Epithelial cell of esophagus (primary cell): ENCODE data around the gene TPK1.
"Not testable (repeated sequence)": the region's sequence is repeated elsewhere in the genome, so short reads cannot be mapped to it uniquely, and the experiment has no call there.

Source experiments
- DNase-seq: peaks from one replicate; pipeline ENCODE4 v3.0.0; 2010; ENCODE audit warnings: low read depth
- H3K4me3 ChIP-seq: 2 replicates; pipeline ENCODE4 v1.5.1; 2011; ENCODE audit warnings: mild to moderate bottlenecking, low read length, control low read depth
- CTCF ChIP-seq: IDR thresholded peaks from 2 replicates; pipeline ENCODE4 v1.5.1; 2011; ENCODE audit warnings: low read depth, mild to moderate bottlenecking, low read length, control low read depth, inconsistent platforms; ENCODE audit not compliant: insufficient read depth; ENCODE audit errors: missing control alignments

Gene TPK1

GRCh38 chr7:144587701-144588100 is 248.2 kb downstream of the TPK1 start:
- H3K4me3 ChIP-seq, result no peak overlapping the region
- no peak for DNase-seq
- TF ChIP-seq CTCF, result no peak

GRCh38 chr7:144584726-144585125 is 251.1 kb downstream of the TPK1 start:
- no peak for TF ChIP-seq CTCF
- DNase-seq, result no peak
- H3K4me3 ChIP-seq, result no peak overlapping the region

- H3K4me3 ChIP-seq, result no peak overlapping the region
- no peak for DNase-seq
- no peak for TF ChIP-seq CTCF
Observed at GRCh38 chr7:144579687-144580086, 256.2 kb downstream of the TPK1 start.

GRCh38 chr7:144575456-144575855 is 260.4 kb downstream of the TPK1 start:
- no peak overlapping the region for H3K4me3 ChIP-seq
- no peak for TF ChIP-seq CTCF
- no peak for DNase-seq

GRCh38 chr7:144574753-144575152 is 261.1 kb downstream of the TPK1 start:
- DNase-seq, H3K4me3 ChIP-seq: not testable (repeated sequence)

- TF ChIP-seq CTCF, result no peak
- no peak for DNase-seq
- no peak overlapping the region for H3K4me3 ChIP-seq
Observed at GRCh38 chr7:144568233-144568632, 267.6 kb downstream of the TPK1 start.

- H3K4me3 ChIP-seq, result no peak overlapping the region
- DNase-seq, result no peak
- no peak for TF ChIP-seq CTCF
Observed at GRCh38 chr7:144565586-144565985, 270.3 kb downstream of the TPK1 start.

GRCh38 chr7:144549861-144550260 is 286.0 kb downstream of the TPK1 start:
- DNase-seq, result no peak
- H3K4me3 ChIP-seq, result no peak overlapping the region
- TF ChIP-seq CTCF, result no peak
